Suprapubic skin (tissue), 4 donors: ENCODE results near the gene CKM.

Experiments
- EP300 ChIP-seq: sonication (generic); formaldehyde crosslinking; IDR thresholded peaks from one replicate; pipeline ENCODE4 v1.6.1; 2017; ENCODE audit warnings: antibody characterized with exemption
- POLR2A ChIP-seq, 2 donors: fragments of 450-650 bp; IDR thresholded peaks; one replicate each; pipeline ENCODE4 v1.6.1; 2017; ENCODE audit warnings: antibody characterized with exemption in 2 of 2, mild to moderate bottlenecking in 2 of 2, moderate library complexity in 2 of 2
- POLR2AphosphoS5 ChIP-seq, 3 donors: sonication (generic); formaldehyde crosslinking; IDR thresholded peaks; one replicate each; pipeline ENCODE4 v1.6.1; 2017; ENCODE audit warnings: antibody characterized with exemption in 3 of 3
- TF ChIP-seq, protein P1 (sequence below), 2 donors: fragments of 200-600 bp in 1 of 2; fragments of 450-650 bp in 1 of 2; sonication (generic) in 1 of 2; IDR thresholded peaks; one replicate each; pipeline ENCODE4 v1.5.1; 2016 to 2019; ENCODE audit warnings: antibody characterized with exemption in 2 of 2, mild to moderate bottlenecking in 1 of 2, moderate library complexity in 1 of 2

- TF ChIP-seq, protein P1, sequence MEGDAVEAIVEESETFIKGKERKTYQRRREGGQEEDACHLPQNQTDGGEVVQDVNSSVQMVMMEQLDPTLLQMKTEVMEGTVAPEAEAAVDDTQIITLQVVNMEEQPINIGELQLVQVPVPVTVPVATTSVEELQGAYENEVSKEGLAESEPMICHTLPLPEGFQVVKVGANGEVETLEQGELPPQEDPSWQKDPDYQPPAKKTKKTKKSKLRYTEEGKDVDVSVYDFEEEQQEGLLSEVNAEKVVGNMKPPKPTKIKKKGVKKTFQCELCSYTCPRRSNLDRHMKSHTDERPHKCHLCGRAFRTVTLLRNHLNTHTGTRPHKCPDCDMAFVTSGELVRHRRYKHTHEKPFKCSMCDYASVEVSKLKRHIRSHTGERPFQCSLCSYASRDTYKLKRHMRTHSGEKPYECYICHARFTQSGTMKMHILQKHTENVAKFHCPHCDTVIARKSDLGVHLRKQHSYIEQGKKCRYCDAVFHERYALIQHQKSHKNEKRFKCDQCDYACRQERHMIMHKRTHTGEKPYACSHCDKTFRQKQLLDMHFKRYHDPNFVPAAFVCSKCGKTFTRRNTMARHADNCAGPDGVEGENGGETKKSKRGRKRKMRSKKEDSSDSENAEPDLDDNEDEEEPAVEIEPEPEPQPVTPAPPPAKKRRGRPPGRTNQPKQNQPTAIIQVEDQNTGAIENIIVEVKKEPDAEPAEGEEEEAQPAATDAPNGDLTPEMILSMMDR (IDR thresholded peaks at IDR 0.05): no peak
- no peak for TF ChIP-seq POLR2A (IDR thresholded peaks at IDR 0.05)
- TF ChIP-seq POLR2AphosphoS5 (IDR thresholded peaks at IDR 0.05): no peak
- TF ChIP-seq EP300: no peak
Measured at GRCh38 chr19:45357445-45357783, 34.7 kb upstream of the CKM start.
